HG02938 (cell line): ENCODE measurements around the gene C2orf72.
"Not testable (repeated sequence)": the region's sequence is repeated elsewhere in the genome, so short reads cannot be mapped to it uniquely, and the experiment has no call there.

Experiments
- ATAC-seq: cut with Tn5 transposase; IDR thresholded peaks from one replicate; pipeline ENCODE4 v1.9.1; 2021; ENCODE audit warnings: mild to moderate bottlenecking, moderate library complexity; ENCODE audit not compliant: unreplicated experiment

Gene C2orf72

GRCh38 chr2:231013820-231014219 is 23.5 kb upstream of the C2orf72 start:
- ATAC-seq, result no peak

- no peak for ATAC-seq
These were observed 21.8 kb upstream of the C2orf72 start for GRCh38 chr2:231015478-231015877.

- ATAC-seq, result no peak
These were observed 21.4 kb upstream of the C2orf72 start for GRCh38 chr2:231015926-231016325.

- ATAC-seq, result no peak
These were observed 20.6 kb upstream of the C2orf72 start for GRCh38 chr2:231016566-231017230.

- ATAC-seq, result no peak
These were observed 20.1 kb upstream of the C2orf72 start for GRCh38 chr2:231017231-231017598.

- ATAC-seq, result no peak
These were observed 19.1 kb upstream of the C2orf72 start for GRCh38 chr2:231018184-231018583.

- not testable (repeated sequence) for ATAC-seq
These were observed 12.3 kb upstream of the C2orf72 start for GRCh38 chr2:231025059-231025458.

- ATAC-seq, result no peak
These were observed 8.4 kb upstream of the C2orf72 start for GRCh38 chr2:231028889-231029288.

- ATAC-seq, result no peak
These were observed 7.8 kb upstream of the C2orf72 start for GRCh38 chr2:231029563-231029962.

- ATAC-seq, result no peak
These were observed 6.6 kb upstream of the C2orf72 start for GRCh38 chr2:231030725-231031124.

GRCh38 chr2:231032575-231033140 is 4.7 kb upstream of the C2orf72 start:
- no peak for ATAC-seq

GRCh38 chr2:231033147-231034132 is 3.9 kb upstream of the C2orf72 start:
- ATAC-seq, result no peak

GRCh38 chr2:231034291-231034882 is 2.9 kb upstream of the C2orf72 start:
- no peak for ATAC-seq

GRCh38 chr2:231036131-231036530 is 1.2 kb upstream of the C2orf72 start:
- ATAC-seq, result no peak

GRCh38 chr2:231036578-231037106 is 681 bp upstream of the C2orf72 start:
- ATAC-seq, result no peak

- ATAC-seq, result no peak
These were observed 584 bp downstream of the C2orf72 start for GRCh38 chr2:231037731-231038482.

- no peak for ATAC-seq
These were observed 1.4 kb downstream of the C2orf72 start for GRCh38 chr2:231038483-231039293.

GRCh38 chr2:231039294-231039664 is 2.0 kb downstream of the C2orf72 start:
- ATAC-seq, result no peak

- ATAC-seq, result no peak
These were observed 2.6 kb downstream of the C2orf72 start for GRCh38 chr2:231039821-231040364.
